Smooth muscle cell of bladder (primary cell): ENCODE results near the gene TRIM33. TPM values are rescaled to one million over a fixed set of nuclear protein-coding genes. Genes with fewer than 3 reads are reported as not detected.

Experiments used
- total RNA-seq: library from RNA; depleted of rRNA; stranded (reverse); fragments of >200 nt; gene quantifications from 2 replicates; pipeline ENCODE4 v1.2.3, GENCODE V29; 2014

Gene TRIM33
- total RNA-seq, result 17.1 and 22.7 TPM in 2 replicates

GRCh38 chr1:114511032-114511785 lies at the start of gene TRIM33:
Gene TRIM33, minus strand, starts transcription at chr1:114511203. Its CDS starts 127 bp downstream, at chr1:114511076.

Other genes starting within 250 kb of the TRIM33 start
- 38.0 and 41.1 TPM in 2 replicates for gene BCAS2, start 70.4 kb upstream of the TRIM33 start, total RNA-seq
- 1.4 and 1.8 TPM in 2 replicates for gene DENND2C, start 158.8 kb upstream of the TRIM33 start, total RNA-seq
- not detected in 2 replicates for gene AMPD1, start 184.3 kb upstream of the TRIM33 start, total RNA-seq
- 33.0 TPM in 2 replicates for gene NRAS, start 205.6 kb upstream of the TRIM33 start, total RNA-seq
- gene CSDE1, start 246.8 kb upstream of the TRIM33 start, total RNA-seq, result 1,025 and 1,095 TPM in 2 replicates